ENCODE data around the gene EFS.

DNA sequence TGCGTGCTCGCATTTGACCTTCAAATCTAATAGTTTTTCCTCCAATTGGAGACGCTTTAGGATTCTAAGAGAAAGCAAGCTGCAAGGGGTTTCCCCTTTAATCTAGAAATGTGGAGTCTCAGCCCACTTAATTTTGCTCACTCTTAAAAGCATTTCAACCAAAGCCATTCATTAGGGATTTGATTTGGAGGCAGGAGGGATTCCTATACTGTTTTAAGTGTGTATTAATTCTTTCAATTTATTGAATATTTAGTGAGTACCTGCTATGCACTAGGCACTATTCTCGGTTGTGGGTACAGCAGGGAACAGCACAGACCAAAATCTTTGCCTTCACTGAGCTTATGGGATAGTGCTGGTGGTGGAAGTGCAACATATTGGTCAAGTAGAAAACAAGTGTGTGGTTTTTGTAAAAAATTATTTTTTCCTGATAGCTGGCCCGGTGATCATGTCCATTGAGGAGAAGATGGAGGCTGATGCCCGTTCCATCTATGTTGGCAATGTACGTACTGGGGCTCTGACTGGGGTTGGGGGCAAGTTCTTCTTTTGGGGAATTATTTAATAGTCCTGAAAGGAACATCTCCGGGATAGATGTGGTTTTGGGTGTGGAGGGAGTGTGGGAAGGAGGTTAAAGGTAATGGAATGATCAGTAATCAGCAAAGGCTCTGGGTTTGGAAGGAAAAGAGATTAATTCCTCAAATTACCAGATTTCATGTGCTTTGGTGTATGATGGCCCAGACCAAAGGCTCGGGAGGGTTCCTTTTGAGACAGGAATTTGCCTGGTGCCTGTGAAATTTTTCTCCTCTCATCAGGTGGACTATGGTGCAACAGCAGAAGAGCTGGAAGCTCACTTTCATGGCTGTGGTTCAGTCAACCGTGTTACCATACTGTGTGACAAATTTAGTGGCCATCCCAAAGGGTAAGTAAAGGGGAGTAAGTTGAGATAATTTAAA is 42.1 kb downstream of the EFS start:
- TF ChIP-seq, protein P1, sequence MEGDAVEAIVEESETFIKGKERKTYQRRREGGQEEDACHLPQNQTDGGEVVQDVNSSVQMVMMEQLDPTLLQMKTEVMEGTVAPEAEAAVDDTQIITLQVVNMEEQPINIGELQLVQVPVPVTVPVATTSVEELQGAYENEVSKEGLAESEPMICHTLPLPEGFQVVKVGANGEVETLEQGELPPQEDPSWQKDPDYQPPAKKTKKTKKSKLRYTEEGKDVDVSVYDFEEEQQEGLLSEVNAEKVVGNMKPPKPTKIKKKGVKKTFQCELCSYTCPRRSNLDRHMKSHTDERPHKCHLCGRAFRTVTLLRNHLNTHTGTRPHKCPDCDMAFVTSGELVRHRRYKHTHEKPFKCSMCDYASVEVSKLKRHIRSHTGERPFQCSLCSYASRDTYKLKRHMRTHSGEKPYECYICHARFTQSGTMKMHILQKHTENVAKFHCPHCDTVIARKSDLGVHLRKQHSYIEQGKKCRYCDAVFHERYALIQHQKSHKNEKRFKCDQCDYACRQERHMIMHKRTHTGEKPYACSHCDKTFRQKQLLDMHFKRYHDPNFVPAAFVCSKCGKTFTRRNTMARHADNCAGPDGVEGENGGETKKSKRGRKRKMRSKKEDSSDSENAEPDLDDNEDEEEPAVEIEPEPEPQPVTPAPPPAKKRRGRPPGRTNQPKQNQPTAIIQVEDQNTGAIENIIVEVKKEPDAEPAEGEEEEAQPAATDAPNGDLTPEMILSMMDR (IDR thresholded peaks at IDR 0.05), result no peak
- no peak for TF ChIP-seq POLR2A (IDR thresholded peaks at IDR 0.05)

Data from gastroesophageal sphincter (tissue), 3 donors.